Uterus (tissue), 4 donors: ENCODE measurements around the gene ACKR2. TPM values are rescaled to one million over a fixed set of nuclear protein-coding genes. Genes with fewer than 3 reads are reported as not detected.

Experiments
- DNase-seq, 2 donors: peaks; one replicate each; pipeline ENCODE4 v3.0.0-alpha.2; 2019 to 2020
- H3K27ac ChIP-seq, 2 donors: fragments of 200-600 bp; sonication (generic); 1 replicate in 1 of 2; 2 replicates in 1 of 2; pipeline ENCODE4 v1.5.1; 2016 to 2018
- H3K27me3 ChIP-seq, 2 donors: fragments of 200-600 bp; sonication (generic); one replicate each; pipeline ENCODE4 v1.5.1; 2018 to 2019; ENCODE audit warnings: control low read depth in 1 of 2
- H3K36me3 ChIP-seq, 2 donors: fragments of 200-600 bp; sonication (generic); one replicate each; pipeline ENCODE4 v1.5.1; 2019; ENCODE audit warnings: control low read depth in 1 of 2
- H3K4me1 ChIP-seq, 2 donors: fragments of 200-600 bp; sonication (generic); one replicate each; pipeline ENCODE4 v1.5.1; 2018 to 2019; ENCODE audit warnings: control low read depth in 1 of 2
- H3K4me3 ChIP-seq, 2 donors: fragments of 200-600 bp; sonication (generic); 1 replicate in 1 of 2; 2 replicates in 1 of 2; pipeline ENCODE4 v1.5.1; 2018 to 2019; ENCODE audit warnings: mild to moderate bottlenecking in 1 of 2
- H3K9me3 ChIP-seq, 2 donors: fragments of 200-600 bp; sonication (generic); one replicate each; pipeline ENCODE4 v1.5.1; 2019; ENCODE audit warnings: control low read depth in 1 of 2
- CTCF ChIP-seq, 4 experiments: fragments of 200-600 bp in 2 of 4; fragments of 450-650 bp in 2 of 4; sonication (generic) in 2 of 4; IDR thresholded peaks; one replicate each; pipeline ENCODE4 v1.5.1; 2016 to 2019; ENCODE audit warnings: antibody characterized with exemption in 4 of 4, mild to moderate bottlenecking in 2 of 4, moderate library complexity in 1 of 4
- POLR2A ChIP-seq, 2 donors: fragments of 450-650 bp; IDR thresholded peaks; one replicate each; pipeline ENCODE4 v1.6.1; 2016; ENCODE audit warnings: antibody characterized with exemption in 2 of 2, mild to moderate bottlenecking in 1 of 2, moderate library complexity in 1 of 2
- intact Hi-C: fragments of 100-400 bp; cut with DNase I; formaldehyde crosslinking; loops from one replicate; pipeline ENCODE4 v1.15.1; 2023; ENCODE audit warnings: low total_unique reads
- total RNA-seq, 4 donors: library from RNA; depleted of rRNA in 3 of 4; stranded (reverse); fragments of >200 nt in 3 of 4; gene quantifications; one replicate each; pipeline versions ENCODE4 v1.1.0 to v1.2.4, GENCODE V29; 2014 to 2023
- donor health status: DM: yes; HTN: yes; CAD: no.

ACKR2 gene
- total RNA-seq, 4 donors from 2014 or later: 1.5 to 8.7 (median 4.7) TPM

- TF ChIP-seq POLR2A (IDR thresholded peaks at IDR 0.05) (no peak), CTCF (IDR thresholded peaks at IDR 0.05) (no peak)
- Histone ChIP-seq H3K27me3 (no peaks in the 10 kb centered on the region), H3K36me3 (no peaks in the 10 kb centered on the region), H3K4me1 (no peaks in the 10 kb centered on the region), H3K9me3 (no peaks in the 10 kb centered on the region), H3K4me3 (no peak overlapping the region), H3K27ac (no peak overlapping the region)
- DNase-seq: no peak
- intact Hi-C loops: no loop called here
Observed at GRCh38 chr3:42892807-42893206, 83.6 kb downstream of the ACKR2 start.

GRCh38 chr3:42894698-42895579 lies 85.7 kb downstream of the ACKR2 start:
- Histone ChIP-seq H3K4me1 (no peaks in the 10 kb centered on the region), H3K4me3 (no peak overlapping the region), H3K27me3 (no peaks in the 10 kb centered on the region), H3K27ac (no peak overlapping the region), H3K36me3 (no peaks in the 10 kb centered on the region), H3K9me3 (no peaks in the 10 kb centered on the region)
- no peak for DNase-seq
- TF ChIP-seq CTCF (IDR thresholded peaks at IDR 0.05) (no peak), POLR2A (IDR thresholded peaks at IDR 0.05) (no peak)
- intact Hi-C loops: no loop called here

GRCh38 chr3:42895580-42895868 lies 86.3 kb downstream of the ACKR2 start:
- Histone ChIP-seq H3K9me3 (no peaks in the 10 kb centered on the region), H3K27ac (no peak overlapping the region), H3K4me3 (no peak overlapping the region), H3K4me1 (no peaks in the 10 kb centered on the region), H3K27me3 (no peaks in the 10 kb centered on the region), H3K36me3 (no peaks in the 10 kb centered on the region)
- TF ChIP-seq POLR2A (IDR thresholded peaks at IDR 0.05) (no peak), CTCF (IDR thresholded peaks at IDR 0.05) (no peak)
- intact Hi-C loops: no loop called here
- no peak for DNase-seq

GRCh38 chr3:42898896-42899675 lies 89.8 kb downstream of the ACKR2 start:
- Histone ChIP-seq H3K4me3 (no peak overlapping the region), H3K4me1 (no peaks in the 10 kb centered on the region), H3K27me3 (no peaks in the 10 kb centered on the region), H3K27ac (no peak overlapping the region), H3K36me3 (no peaks in the 10 kb centered on the region), H3K9me3 (no peaks in the 10 kb centered on the region)
- DNase-seq: no peak
- intact Hi-C loops: no loop called here
- TF ChIP-seq CTCF (IDR thresholded peaks at IDR 0.05) (no peak), POLR2A (IDR thresholded peaks at IDR 0.05) (no peak)
